Diencephalon (tissue), 1 donor: ENCODE data around the gene RBM20. TPM values are rescaled to one million over a fixed set of nuclear protein-coding genes. Genes with fewer than 3 reads are reported as not detected.

Experiments used
- small RNA-seq: library from RNA; depleted of rRNA; stranded (forward); fragments of <200 nt; gene quantifications from one replicate; pipeline ENCODE3, GENCODE V24; 2014
- total RNA-seq: library from RNA; depleted of rRNA; stranded (reverse); fragments of >200 nt; gene quantifications from one replicate; pipeline ENCODE4 v1.2.3, GENCODE V29; 2014

The RBM20 gene
- total RNA-seq, result 0.23 TPM

DNA sequence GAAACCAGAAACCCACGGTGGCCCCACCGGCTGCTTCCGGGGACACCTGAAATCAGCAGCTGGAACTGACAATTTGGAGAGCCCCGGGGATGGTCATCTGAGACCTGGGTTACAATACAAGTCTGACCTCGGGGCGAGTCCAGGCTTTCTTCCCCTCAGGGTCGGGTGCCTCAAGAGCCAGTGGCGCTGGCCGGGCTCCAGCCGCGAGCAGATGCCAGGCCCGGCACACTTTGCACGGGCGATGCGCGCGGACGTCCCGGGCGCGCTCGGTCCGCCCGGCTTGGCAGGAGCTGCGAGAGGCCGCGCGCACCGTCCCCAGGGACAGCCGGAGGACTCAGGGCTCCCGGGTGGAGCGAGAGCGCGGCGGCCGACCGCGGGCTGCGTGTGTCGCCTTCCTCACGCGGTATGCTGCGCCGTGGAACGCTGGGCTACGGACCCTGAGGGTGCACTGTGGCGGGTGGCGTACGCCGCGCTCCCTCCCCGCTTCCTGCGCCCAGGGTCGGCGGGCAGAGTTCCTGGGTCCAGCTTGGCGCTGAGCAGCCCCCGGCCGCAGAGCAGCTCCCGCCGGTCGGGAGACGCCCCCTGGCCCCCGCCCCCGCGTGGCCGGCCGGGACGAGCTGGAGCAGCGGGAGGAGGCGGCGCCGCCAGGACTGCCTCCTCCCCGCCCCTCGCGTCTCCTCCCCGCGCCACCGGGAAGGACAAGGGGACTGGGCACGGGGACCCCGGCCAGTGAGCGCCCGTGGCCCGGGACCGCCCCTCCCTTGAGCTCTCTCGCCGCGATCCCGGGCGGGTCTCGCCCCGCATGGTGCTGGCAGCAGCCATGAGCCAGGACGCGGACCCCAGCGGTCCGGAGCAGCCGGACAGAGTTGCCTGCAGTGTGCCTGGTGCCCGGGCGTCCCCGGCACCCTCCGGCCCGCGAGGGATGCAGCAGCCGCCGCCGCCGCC, at the start of gene RBM20:
Gene RBM20, plus strand, starts transcription at position 684 of the 945 bp plus-strand sequence. Its CDS starts 119 bp downstream, at position 803.

GRCh38 chr10:110871298-110872084, 227.4 kb downstream of the RBM20 start, which contains the start of gene PDCD4:
Gene PDCD4 (plus strand): TSS chr10:110871928. CDS start chr10:110876028, 4,100 bp downstream.

Small RNA genes lying within 50 kb of the gene (small RNA-seq; reads per million reads assigned to genes)
- gene RF00019 (not detected), gene RN7SKP288 (not detected), gene RNA5SP327 (not detected)

Other genes with a start within 250 kb of the RBM20 start
- gene DUSP5, start 146.4 kb upstream of the RBM20 start, total RNA-seq, result 3.7 TPM
- 54.9 TPM for gene SMC3, start 76.6 kb upstream of the RBM20 start, total RNA-seq
- gene PDCD4, start 227.6 kb downstream of the RBM20 start, total RNA-seq, result 68.7 TPM